HEK293 (cell line): ENCODE results near the gene IGF1R.

ENCODE experiments used
- CTCF ChIA-PET: fragments of 350-600 bp; formaldehyde crosslinking; extraction: SDS; loops from one replicate; lab custom pipeline; 2021; ENCODE audit warnings: antibody characterized with exemption; lab: Yijun Ruan, JAX
- POLR2A ChIA-PET: fragments of 300-600 bp; formaldehyde crosslinking; extraction: SDS; loops from one replicate; lab custom pipeline; 2020; ENCODE audit warnings: antibody characterized with exemption, inconsistent platforms; lab: Yijun Ruan, JAX
- H3K27ac ChIP-seq: fragments of 200-500 bp; sonication (Bioruptor generic); 2 replicates; pipeline ENCODE4 v1.5.1; 2014; ENCODE audit warnings: low read depth, low read length, control low read depth, inconsistent platforms; ENCODE audit errors: extremely low read depth
- H3K36me3 ChIP-seq, 2 experiments: fragments of 200-500 bp in 1 of 2; sonication (Bioruptor generic) in 1 of 2; 1 replicate in 1 of 2; 2 replicates in 1 of 2; pipeline ENCODE4 v1.5.1; 2014 to 2017; ENCODE audit warnings: inconsistent platforms in 2 of 2, low read length in 2 of 2; ENCODE audit not compliant: control insufficient read depth in 2 of 2, insufficient read depth in 1 of 2
- H3K4me1 ChIP-seq: fragments of 200-500 bp; sonication (Bioruptor generic); 2 replicates; pipeline ENCODE4 v1.5.1; 2014; ENCODE audit warnings: mild to moderate bottlenecking, low read length, inconsistent platforms; ENCODE audit not compliant: control insufficient read depth, insufficient read depth
- H3K4me3 ChIP-seq: 2 replicates; pipeline ENCODE4 v1.5.1; 2011; ENCODE audit warnings: low read depth, mild to moderate bottlenecking, control low read depth, low read length, moderate library complexity
- H3K9me3 ChIP-seq: fragments of 200-500 bp; sonication (Bioruptor generic); 2 replicates; pipeline ENCODE4 v1.5.1; 2014; ENCODE audit warnings: low read depth, low read length, inconsistent platforms; ENCODE audit not compliant: control insufficient read depth, insufficient read depth
- GLIS2 ChIP-seq: fragments of 450-650 bp; formaldehyde crosslinking; IDR thresholded peaks from 2 replicates; pipeline ENCODE4 v1.5.1; 2016; ENCODE audit warnings: missing biosample characterization, missing genetic modification characterization
- HOXA7 ChIP-seq: sonication (generic); formaldehyde crosslinking; IDR thresholded peaks from 2 replicates; pipeline ENCODE4 v1.8.1; 2022; ENCODE audit warnings: missing genetic modification reagents, borderline replicate concordance
- MYNN ChIP-seq: fragments of 450-650 bp; formaldehyde crosslinking; IDR thresholded peaks from 2 replicates; pipeline ENCODE4 v1.5.1; 2016; ENCODE audit warnings: missing biosample characterization, missing genetic modification characterization, borderline replicate concordance
- OSR2 ChIP-seq: fragments of 450-650 bp; formaldehyde crosslinking; IDR thresholded peaks from 2 replicates; pipeline ENCODE4 v1.5.1; 2016; ENCODE audit warnings: missing biosample characterization, missing genetic modification characterization
- SCRT2 ChIP-seq: fragments of 450-650 bp; formaldehyde crosslinking; IDR thresholded peaks from 2 replicates; pipeline ENCODE4 v1.5.1; 2016; ENCODE audit warnings: missing biosample characterization, missing genetic modification characterization
- SP7 ChIP-seq: fragments of 450-650 bp; formaldehyde crosslinking; IDR thresholded peaks from 2 replicates; pipeline ENCODE4 v1.5.1; 2016; ENCODE audit warnings: missing biosample characterization, missing genetic modification characterization
- ZBTB48 ChIP-seq: fragments of 450-650 bp; formaldehyde crosslinking; IDR thresholded peaks from 2 replicates; pipeline ENCODE4 v1.5.1; 2016; ENCODE audit warnings: missing biosample characterization, missing genetic modification characterization
- ZEB2 ChIP-seq: fragments of 450-650 bp; formaldehyde crosslinking; IDR thresholded peaks from 2 replicates; pipeline ENCODE4 v1.5.1; 2016; ENCODE audit warnings: missing biosample characterization, missing genetic modification characterization
- ZNF274 ChIP-seq, 2 experiments: fragments of 200-500 bp in 1 of 2; fragments of 450-650 bp in 1 of 2; sonication (Bioruptor generic) in 1 of 2; formaldehyde crosslinking in 1 of 2; IDR thresholded peaks; 2 replicates each; pipeline versions ENCODE4 v1.5.1 to v1.6.1; 2014 to 2016; ENCODE audit warnings: borderline replicate concordance in 1 of 2, inconsistent platforms in 1 of 2, low read length in 1 of 2, missing biosample characterization in 1 of 2, missing genetic modification characterization in 1 of 2
- ZNF324 ChIP-seq: fragments of 450-650 bp; formaldehyde crosslinking; IDR thresholded peaks from 2 replicates; pipeline ENCODE4 v1.5.1; 2016; ENCODE audit warnings: missing biosample characterization, missing genetic modification characterization
- ZNF449 ChIP-seq: fragments of 450-650 bp; formaldehyde crosslinking; IDR thresholded peaks from 2 replicates; pipeline ENCODE4 v1.5.1; 2017; ENCODE audit warnings: missing biosample characterization, mild to moderate bottlenecking, missing genetic modification characterization, moderate library complexity
- ZNF558 ChIP-seq: fragments of 450-650 bp; formaldehyde crosslinking; IDR thresholded peaks from 2 replicates; pipeline ENCODE4 v1.5.1; 2016; ENCODE audit warnings: missing biosample characterization, missing genetic modification characterization
- ZNF600 ChIP-seq: fragments of 450-650 bp; formaldehyde crosslinking; IDR thresholded peaks from 2 replicates; pipeline ENCODE4 v1.5.1; 2016; ENCODE audit warnings: missing biosample characterization, missing genetic modification characterization
- ZNF621 ChIP-seq: fragments of 450-650 bp; formaldehyde crosslinking; IDR thresholded peaks from 2 replicates; pipeline ENCODE4 v1.5.1; 2017; ENCODE audit warnings: missing biosample characterization, missing genetic modification characterization
- ZNF776 ChIP-seq: fragments of 450-650 bp; formaldehyde crosslinking; IDR thresholded peaks from 2 replicates; pipeline ENCODE4 v1.5.0; 2017; ENCODE audit warnings: missing biosample characterization, missing genetic modification characterization, borderline replicate concordance
- ZNF777 ChIP-seq: fragments of 450-650 bp; formaldehyde crosslinking; IDR thresholded peaks from 2 replicates; pipeline ENCODE4 v1.5.1; 2017; ENCODE audit warnings: missing biosample characterization, missing genetic modification characterization, borderline replicate concordance
- ZNF792 ChIP-seq: fragments of 450-650 bp; formaldehyde crosslinking; IDR thresholded peaks from 2 replicates; pipeline ENCODE4 v1.5.1; 2016; ENCODE audit warnings: missing biosample characterization, missing genetic modification characterization
- ZSCAN23 ChIP-seq: fragments of 450-650 bp; formaldehyde crosslinking; IDR thresholded peaks from 2 replicates; pipeline ENCODE4 v1.5.1; 2016; ENCODE audit warnings: missing biosample characterization, missing genetic modification characterization
- ZSCAN5A ChIP-seq: fragments of 450-650 bp; formaldehyde crosslinking; IDR thresholded peaks from 2 replicates; pipeline ENCODE4 v1.5.1; 2016; ENCODE audit warnings: missing biosample characterization, missing genetic modification characterization
- TF ChIP-seq, protein P1 (sequence below): fragments of 450-650 bp; formaldehyde crosslinking; IDR thresholded peaks from 2 replicates; pipeline ENCODE4 v1.5.1; 2017; ENCODE audit warnings: missing biosample characterization, missing genetic modification characterization

Gene IGF1R

DNA sequence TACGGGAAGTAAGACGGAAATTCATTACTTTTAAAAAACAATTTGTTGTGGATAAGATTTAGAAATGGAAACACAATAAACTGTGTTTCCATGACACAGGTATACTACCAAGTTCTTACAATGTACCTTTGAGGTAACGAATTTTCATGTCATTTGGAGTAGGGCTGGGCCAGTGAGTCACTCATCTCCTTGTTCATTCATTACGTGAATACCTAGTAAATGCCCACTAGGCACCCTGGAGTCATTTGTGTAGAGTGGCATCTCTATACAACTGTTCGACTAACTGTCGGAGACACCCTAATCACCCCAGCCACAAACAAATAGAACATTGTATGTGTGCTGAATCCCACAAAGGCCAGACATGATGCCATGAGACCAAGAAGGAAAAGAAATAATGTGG lies 94.8 kb downstream of the IGF1R start:
- Histone ChIP-seq H3K36me3 (no peaks in the 10 kb centered on the region), H3K27ac (no peak overlapping the region), H3K4me1 (peaks cover 19% of the 10 kb centered on the region), H3K4me3 (no peak overlapping the region), H3K9me3 (no peaks in the 10 kb centered on the region)
- ChIA-PET POLR2A (no interaction called here), CTCF (no interaction called here)
- no peak for TF ChIP-seq HOXA7
- no peak for TF ChIP-seq ZNF600 (tag by site-specific recombination)
- TF ChIP-seq ZNF274 (IDR thresholded peaks at IDR 0.05; ENCODE audit: low read length), result no peak
- TF ChIP-seq ZNF274 (tag by site-specific recombination; IDR thresholded peaks at IDR 0.05; ENCODE audit: borderline replicate concordance), result no peak
- TF ChIP-seq ZNF449, result no peak
- no peak for TF ChIP-seq MYNN (tag by site-specific recombination)
- no peak for TF ChIP-seq ZNF777 (tag by site-specific recombination)
- TF ChIP-seq ZSCAN23 (tag by site-specific recombination), result no peak
- TF ChIP-seq SP7 (tag by site-specific recombination), result no peak
- TF ChIP-seq ZSCAN5A (tag by site-specific recombination), result no peak
- TF ChIP-seq ZNF776 (tag by site-specific recombination), result no peak
- TF ChIP-seq GLIS2 (tag by site-specific recombination), result no peak
- TF ChIP-seq ZEB2 (tag by site-specific recombination), result no peak
- no peak for TF ChIP-seq ZNF792 (tag by site-specific recombination)
- TF ChIP-seq, protein P1, sequence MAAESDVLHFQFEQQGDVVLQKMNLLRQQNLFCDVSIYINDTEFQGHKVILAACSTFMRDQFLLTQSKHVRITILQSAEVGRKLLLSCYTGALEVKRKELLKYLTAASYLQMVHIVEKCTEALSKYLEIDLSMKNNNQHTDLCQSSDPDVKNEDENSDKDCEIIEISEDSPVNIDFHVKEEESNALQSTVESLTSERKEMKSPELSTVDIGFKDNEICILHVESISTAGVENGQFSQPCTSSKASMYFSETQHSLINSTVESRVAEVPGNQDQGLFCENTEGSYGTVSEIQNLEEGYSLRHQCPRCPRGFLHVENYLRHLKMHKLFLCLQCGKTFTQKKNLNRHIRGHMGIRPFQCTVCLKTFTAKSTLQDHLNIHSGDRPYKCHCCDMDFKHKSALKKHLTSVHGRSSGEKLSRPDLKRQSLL (tag by site-specific recombination), result no peak
- no peak for TF ChIP-seq ZNF324
- no peak for TF ChIP-seq OSR2 (tag by site-specific recombination)

GRCh38 chr15:98744506-98744905 lies 96.2 kb downstream of the IGF1R start:
- Histone ChIP-seq H3K27ac (no peak overlapping the region), H3K4me3 (no peak overlapping the region), H3K4me1 (peaks cover 19% of the 10 kb centered on the region), H3K36me3 (no peaks in the 10 kb centered on the region), H3K9me3 (no peaks in the 10 kb centered on the region)
- ChIA-PET CTCF (interaction anchor here (1.3 to 1.6 kb wide), 2 partner anchors 73 to 223 kb away, joined by 3 to 4 read pairs; no protein-coding TSS in a partner anchor), POLR2A (no interaction called here)
- TF ChIP-seq ZBTB48 (0 out of 2 replicates have a peak, but pooled peaks have one; percentile 23), ZNF558 (no peak)

DNA sequence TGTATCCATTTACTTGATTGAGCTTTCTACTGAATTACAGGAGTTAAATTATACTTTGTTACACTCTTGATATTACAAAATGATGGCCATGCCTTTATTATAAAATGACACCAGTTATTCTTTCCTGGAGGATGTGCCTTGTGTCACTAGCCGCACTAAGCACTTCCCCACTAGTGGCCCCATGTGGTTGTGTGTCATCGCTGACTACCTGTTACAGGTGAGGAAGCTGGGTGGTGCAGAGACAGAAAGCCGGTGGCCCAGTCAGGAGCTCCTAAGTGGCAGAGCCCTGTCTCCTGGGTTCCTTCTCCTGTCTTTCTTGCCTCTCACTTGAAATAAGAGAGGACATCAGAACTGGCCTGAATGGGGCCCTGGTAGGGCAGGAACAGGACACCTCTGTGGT lies 96.8 kb downstream of the IGF1R start:
- TF ChIP-seq ZNF621 (tag by site-specific recombination) (no peak), SCRT2 (tag by site-specific recombination) (peak; percentile 82)
- H3K27ac ChIP-seq, result no peak overlapping the region
- no peak overlapping the region for H3K4me3 ChIP-seq
- ChIA-PET CTCF (interaction anchor here (1.0 to 1.6 kb wide), 3 partner anchors 74 to 226 kb away, joined by 3 to 4 read pairs (median 3); no protein-coding TSS in a partner anchor), POLR2A (no interaction called here)
- no peaks in the 10 kb centered on the region for H3K36me3 ChIP-seq
- H3K9me3 ChIP-seq, result no peaks in the 10 kb centered on the region
- H3K4me1 ChIP-seq, result peaks cover 19% of the 10 kb centered on the region
